Body of pancreas (tissue), 4 donors: ENCODE results near the gene NECTIN3. TPM values are rescaled to one million over a fixed set of nuclear protein-coding genes. Genes with fewer than 3 reads are reported as not detected.

ENCODE experiments used
- ATAC-seq: fragments of 150-250 bp; one replicate; pipeline ENCODE4 v1.9.1; 2016
- DNase-seq, 4 donors: peaks; one replicate each; pipeline ENCODE4 v3.0.0-alpha.2; 2019
- H3K27ac ChIP-seq, 4 donors: fragments of 200-600 bp; sonication (generic); 1 replicate in 3 of 4; 2 replicates in 1 of 4; pipeline versions ENCODE4 v1.5.1 to v1.6.1; 2016 to 2019; ENCODE audit warnings: mild to moderate bottlenecking in 1 of 4, mixed read lengths in 1 of 4, moderate library complexity in 1 of 4
- H3K27me3 ChIP-seq, 2 donors: fragments of 200-600 bp; sonication (generic); one replicate each; pipeline ENCODE4 v1.6.0; 2016; ENCODE audit warnings: mild to moderate bottlenecking in 1 of 2
- H3K36me3 ChIP-seq, 2 donors: fragments of 200-600 bp; sonication (generic); replicated peaks in 1 of 2; 2 replicates each; pipeline ENCODE4 v1.5.1; 2016; ENCODE audit warnings: low read depth in 2 of 2; ENCODE audit not compliant: insufficient read depth in 1 of 2
- H3K4me1 ChIP-seq: fragments of 200-600 bp; sonication (generic); one replicate; pipeline ENCODE4 v1.6.0; 2016
- H3K4me3 ChIP-seq, 2 donors: fragments of 200-600 bp; sonication (generic); 1 replicate in 1 of 2; 2 replicates in 1 of 2; pipeline ENCODE4 v1.5.1; 2016 to 2019
- H3K9me3 ChIP-seq, 3 donors: fragments of 200-600 bp; sonication (generic); 1 replicate in 2 of 3; 2 replicates in 1 of 3; pipeline ENCODE4 v1.5.1; 2016
- CTCF ChIP-seq, 7 experiments: fragments of 450-650 bp in 4 of 7; fragments of 200-600 bp in 3 of 7; sonication (generic) in 3 of 7; IDR thresholded peaks; one replicate each; pipeline ENCODE4 v1.5.1; 2016 to 2019; ENCODE audit warnings: antibody characterized with exemption in 7 of 7
- POLR2A ChIP-seq, 3 donors: fragments of 450-650 bp; IDR thresholded peaks; one replicate each; pipeline ENCODE4 v1.6.1; 2016; ENCODE audit warnings: antibody characterized with exemption in 3 of 3, mild to moderate bottlenecking in 2 of 3
- WGBS, 2 donors: methylation state at CpG; one replicate each; pipeline ENCODE4 v1.1.5; 2017; 5-methylcytosine and 5-hydroxymethylcytosine counted together
- intact Hi-C: fragments of 100-400 bp; cut with DNase I; formaldehyde crosslinking; loops from one replicate; pipeline ENCODE4 v1.15.1; 2023
- total RNA-seq, 2 donors: library from RNA; depleted of rRNA; stranded (reverse); fragments of >200 nt; gene quantifications; one replicate each; pipeline ENCODE4 v1.1.0, GENCODE V29; 2016

The NECTIN3 gene
- total RNA-seq, 2 donors from 2014 or later: 7.6 to 9.1 TPM

GRCh38 chr3:111077369-111077768 lies 5.8 kb downstream of the NECTIN3 start:
- Histone ChIP-seq H3K27me3 (no peaks in the 10 kb centered on the region), H3K27ac (no peak overlapping the region), H3K36me3 (no peaks in the 10 kb centered on the region), H3K9me3 (no peaks in the 10 kb centered on the region), H3K4me1 (peaks cover 19% of the 10 kb centered on the region), H3K4me3 (no peak overlapping the region)
- WGBS, 2 donors: 94 to 95% methylated on average over 2 of the region's 2 CpGs
- DNase-seq: no peak
- ATAC-seq: no peak
- TF ChIP-seq CTCF (IDR thresholded peaks at IDR 0.05): no peak
- TF ChIP-seq POLR2A (IDR thresholded peaks at IDR 0.05): no peak
- intact Hi-C loops: no loop called here

- intact Hi-C loops: no loop called here
- Histone ChIP-seq H3K27ac (no peak overlapping the region), H3K4me3 (no peak overlapping the region), H3K9me3 (no peaks in the 10 kb centered on the region), H3K27me3 (no peaks in the 10 kb centered on the region), H3K4me1 (no peaks in the 10 kb centered on the region), H3K36me3 (no peaks in the 10 kb centered on the region)
- WGBS, 2 donors: 14 to 28% methylated on average over 1 of the region's 1 CpG
- peak in 6 of 7 experiments; percentile 52 to 62 (median 58) for TF ChIP-seq CTCF (IDR thresholded peaks at IDR 0.05)
- no peak for TF ChIP-seq POLR2A (IDR thresholded peaks at IDR 0.05)
- DNase-seq: no peak
- ATAC-seq: peak; percentile 50
Observed at GRCh38 chr3:111080413-111080812, 8.8 kb downstream of the NECTIN3 start.

GRCh38 chr3:111081008-111081545 lies 9.5 kb downstream of the NECTIN3 start:
- H3K27me3 ChIP-seq: no peaks in the 10 kb centered on the region
- no peaks in the 10 kb centered on the region for H3K36me3 ChIP-seq
- no peak overlapping the region for H3K27ac ChIP-seq
- DNase-seq: no peak
- no peaks in the 10 kb centered on the region for H3K4me1 ChIP-seq
- TF ChIP-seq POLR2A (IDR thresholded peaks at IDR 0.05) (no peak), CTCF (IDR thresholded peaks at IDR 0.05) (no peak)
- no peak for ATAC-seq
- no peak overlapping the region for H3K4me3 ChIP-seq
- intact Hi-C loops: no loop called here
- H3K9me3 ChIP-seq: no peaks in the 10 kb centered on the region
- WGBS, 2 donors: 64 to 65% methylated on average over 3 of the region's 3 CpGs

- ATAC-seq: no peak
Observed at GRCh38 chr3:111084911-111085310, 13.3 kb downstream of the NECTIN3 start.

More at GRCh38 chr3:111084911-111085310, 13.3 kb downstream of the NECTIN3 start:
- no peak for DNase-seq
- intact Hi-C loops: no loop called here
- Histone ChIP-seq H3K27ac (no peak overlapping the region), H3K27me3 (no peaks in the 10 kb centered on the region), H3K9me3 (no peaks in the 10 kb centered on the region), H3K36me3 (no peaks in the 10 kb centered on the region), H3K4me3 (no peak overlapping the region), H3K4me1 (no peaks in the 10 kb centered on the region)
- 49 to 63% methylated on average over 2 of the region's 2 CpGs for WGBS, 2 donors
- TF ChIP-seq CTCF (IDR thresholded peaks at IDR 0.05) (no peak), POLR2A (IDR thresholded peaks at IDR 0.05) (no peak)
